ENCODE measurements around the gene FXYD6. TPM values are rescaled to one million over a fixed set of nuclear protein-coding genes. Genes with fewer than 3 reads are reported as not detected.

The FXYD6 gene
- total and polyA plus RNA-seq, 5 experiments from 2014 or later: not detected

DNA sequence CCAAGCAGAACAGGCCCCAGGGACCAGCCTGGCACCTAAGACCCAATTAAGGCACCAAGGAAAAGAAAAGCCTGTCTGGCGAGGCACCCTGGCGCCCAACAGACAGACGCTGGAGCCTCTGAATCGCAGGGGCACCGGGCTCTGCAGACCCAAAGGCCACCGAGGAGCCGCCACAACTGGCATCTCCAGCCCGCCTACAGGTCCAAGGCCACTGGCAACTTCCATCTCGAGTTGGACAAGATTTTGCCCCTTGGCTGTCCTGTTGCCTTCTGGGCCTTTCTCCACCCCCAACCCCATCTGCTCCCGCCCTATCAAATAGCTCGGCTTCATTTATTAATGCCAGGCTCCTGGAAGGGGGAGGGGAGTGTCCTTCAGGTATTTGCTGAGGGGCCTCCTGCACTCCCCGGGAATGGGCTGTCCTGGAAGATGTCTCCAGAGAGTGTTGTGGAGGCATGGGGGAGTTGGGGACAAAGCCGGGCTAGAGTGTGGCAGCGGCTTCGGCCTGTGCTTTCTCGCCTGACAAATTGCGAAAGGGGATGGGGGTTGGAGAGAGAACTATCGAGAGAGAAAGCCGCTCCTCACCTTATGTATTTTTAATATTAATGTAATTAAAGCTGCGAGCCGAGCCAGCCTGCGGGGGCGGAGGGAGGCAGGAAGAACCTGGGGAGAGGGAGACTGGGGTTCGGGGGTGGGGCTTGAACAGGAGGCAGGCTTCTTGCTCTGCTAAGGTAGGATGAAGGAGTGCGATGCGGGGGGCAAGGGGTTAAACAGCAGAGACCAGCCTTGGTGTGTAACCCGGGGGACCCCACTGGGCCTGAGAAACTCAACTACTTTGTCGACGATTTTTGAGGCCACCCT, 81.5 kb downstream of the FXYD6 start:
- Mint-ChIP-seq H3K4me3 (peak overlapping the region in 8 of 10 donors; percentile 48 to 77 (median 70)), H3K27ac (peak overlapping the region in 1 of 10 donors; percentile 28)

DNA sequence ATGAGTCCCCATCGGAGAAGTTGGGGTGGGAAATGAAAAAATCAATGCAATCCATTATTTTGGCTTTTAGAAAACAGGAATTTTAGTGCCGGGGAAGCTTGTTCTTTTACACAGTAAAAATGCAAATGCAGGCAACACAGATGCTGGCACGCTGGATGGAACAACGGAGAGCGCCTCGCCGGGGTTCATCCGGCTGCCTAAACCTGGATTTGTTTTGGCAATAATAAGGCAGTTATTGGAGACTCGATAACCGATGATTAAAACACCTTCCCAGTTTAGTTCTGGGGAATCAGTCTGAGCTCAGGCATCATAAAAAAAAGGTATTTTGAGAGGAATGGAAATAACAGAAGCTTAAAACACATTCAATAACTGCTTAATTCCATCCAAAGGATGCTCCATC, 82.3 kb downstream of the FXYD6 start:
- Mint-ChIP-seq H3K27ac (no peak overlapping the region), H3K4me1 (peaks cover 7 to 26% (median 22%) of the 10 kb centered on the region in 4 donors), H3K27me3 (peaks cover 24 to 80% (median 49%) of the 10 kb centered on the region in 5 donors), H3K4me3 (peak overlapping the region in 1 of 10 donors; percentile 33), H3K9me3 (no peaks in the 10 kb centered on the region), H3K36me3 (peaks cover 0 to 2% (median 0%) of the 10 kb centered on the region in 3 donors)
- no peak for DNase-seq
- ATAC-seq: no peak
- POLR2A ChIA-PET: no interaction called here

More for the DNA sequence above, 81.5 kb downstream of the FXYD6 start:
- ATAC-seq (no peak), DNase-seq (peak in 1 of 10 donors; percentile 40)
- H3K4me1 Mint-ChIP-seq: peaks cover 7 to 26% (median 22%) of the 10 kb centered on the region in 4 donors
- H3K27me3 Mint-ChIP-seq: peaks cover 24 to 75% (median 50%) of the 10 kb centered on the region in 5 donors
- no peaks in the 10 kb centered on the region for H3K9me3 Mint-ChIP-seq
- POLR2A ChIA-PET: no interaction called here
- H3K36me3 Mint-ChIP-seq: peaks cover 0 to 2% (median 0%) of the 10 kb centered on the region in 3 donors

DNA sequence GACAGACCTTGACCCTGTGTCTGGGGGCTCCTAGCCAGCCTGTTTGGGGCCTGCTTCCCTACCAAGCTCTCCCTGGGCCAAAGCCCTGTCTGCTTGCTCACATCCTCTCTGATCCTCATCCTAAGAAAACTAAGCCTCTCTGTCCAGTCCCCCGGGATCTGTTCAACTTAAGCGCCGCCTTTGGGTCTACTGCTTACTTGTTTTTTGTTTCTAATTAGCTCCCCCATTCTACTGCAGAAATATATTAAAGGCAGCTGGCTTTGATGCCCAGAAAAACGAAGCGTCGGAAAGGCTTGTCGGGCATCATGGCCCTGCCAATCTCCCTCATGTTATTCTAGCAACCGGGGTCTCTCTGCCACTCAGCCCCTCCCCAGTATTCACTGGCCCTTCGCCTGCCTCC, 82.9 kb downstream of the FXYD6 start:
- peaks cover 7 to 26% (median 22%) of the 10 kb centered on the region in 4 donors for H3K4me1 Mint-ChIP-seq
- peaks cover 0 to 2% (median 0%) of the 10 kb centered on the region in 3 donors for H3K36me3 Mint-ChIP-seq
- peaks cover 26 to 83% (median 49%) of the 10 kb centered on the region in 5 donors for H3K27me3 Mint-ChIP-seq
- POLR2A ChIA-PET: no interaction called here
- ATAC-seq: no peak
- no peak overlapping the region for H3K27ac Mint-ChIP-seq
- no peak for DNase-seq
- no peaks in the 10 kb centered on the region for H3K9me3 Mint-ChIP-seq
- no peak overlapping the region for H3K4me3 Mint-ChIP-seq

DNA sequence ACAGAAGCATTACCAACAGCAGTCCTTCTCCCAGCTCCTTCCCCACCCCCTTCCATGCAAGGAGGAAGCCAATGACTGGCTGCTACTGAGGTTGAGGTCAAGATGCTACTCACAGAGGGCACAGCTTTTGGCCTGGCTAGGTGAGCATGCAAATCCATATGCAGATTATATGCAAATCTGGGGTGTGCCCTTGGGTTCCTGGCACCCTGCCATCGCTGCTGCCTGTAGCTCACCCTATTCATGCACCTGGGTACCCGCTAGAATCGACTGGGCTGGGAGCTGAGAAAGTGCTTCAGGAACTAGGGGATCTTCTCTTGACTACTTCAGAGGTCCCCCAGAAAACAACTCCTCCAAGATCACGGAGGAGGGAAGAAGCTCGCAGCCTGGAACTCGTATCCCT, 83.5 kb downstream of the FXYD6 start:
- peaks cover 7 to 26% (median 22%) of the 10 kb centered on the region in 4 donors for H3K4me1 Mint-ChIP-seq
- DNase-seq (no peak), ATAC-seq (no peak)
- peaks cover 0 to 2% (median 0%) of the 10 kb centered on the region in 3 donors for H3K36me3 Mint-ChIP-seq
- H3K27me3 Mint-ChIP-seq: peaks cover 26 to 81% (median 51%) of the 10 kb centered on the region in 5 donors
- peak overlapping the region in 2 of 10 donors; percentile 27 to 67 for H3K27ac Mint-ChIP-seq
- POLR2A ChIA-PET: no interaction called here
- no peak overlapping the region for H3K4me3 Mint-ChIP-seq
- no peaks in the 10 kb centered on the region for H3K9me3 Mint-ChIP-seq

DNA sequence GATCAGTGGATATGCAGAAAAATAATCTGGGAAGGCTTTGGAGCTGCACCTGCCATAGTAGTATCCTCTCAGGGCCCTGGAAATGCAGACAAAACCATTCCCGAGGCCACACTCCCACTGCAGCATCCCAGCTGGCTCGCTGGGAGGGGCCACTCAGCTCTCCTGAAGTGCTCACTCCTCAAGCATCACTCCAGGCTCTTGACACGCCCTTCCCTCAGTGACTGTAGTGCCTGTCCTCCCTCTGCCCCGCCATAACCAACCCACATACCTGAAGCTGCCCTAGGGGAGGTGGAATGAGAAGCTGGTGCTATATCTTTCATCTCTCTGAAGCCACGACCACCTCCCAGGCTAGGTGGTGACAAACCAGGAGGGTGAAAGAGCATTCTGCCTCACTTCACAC, 84.2 kb downstream of the FXYD6 start:
- Mint-ChIP-seq H3K27me3 (peaks cover 23 to 75% (median 50%) of the 10 kb centered on the region in 5 donors), H3K27ac (peak overlapping the region in 1 of 10 donors; percentile 27), H3K9me3 (no peaks in the 10 kb centered on the region), H3K36me3 (no peaks in the 10 kb centered on the region), H3K4me1 (peaks cover 7 to 20% (median 16%) of the 10 kb centered on the region in 4 donors), H3K4me3 (no peak overlapping the region)
- DNase-seq (no peak), ATAC-seq (no peak)
- POLR2A ChIA-PET: no interaction called here

DNA sequence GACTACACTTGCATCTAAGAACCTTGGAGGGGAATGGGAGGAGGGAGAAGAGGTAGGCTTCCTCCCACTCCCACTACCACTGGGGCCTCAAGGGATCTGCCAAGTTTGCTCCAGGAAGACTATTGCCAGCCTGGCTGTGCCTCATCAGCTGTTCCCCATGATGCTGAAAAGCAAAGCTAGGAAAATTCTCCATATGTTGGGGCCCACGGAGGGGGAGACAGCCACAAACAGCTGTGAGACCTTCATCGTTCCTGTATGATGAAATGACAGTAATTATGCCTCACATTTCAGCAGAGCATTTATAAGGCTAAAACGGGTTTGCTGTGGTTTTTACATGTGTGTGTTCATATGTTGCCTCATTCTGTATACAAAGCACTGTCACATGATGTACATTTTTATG, 86.2 kb downstream of the FXYD6 start:
- Mint-ChIP-seq H3K9me3 (no peaks in the 10 kb centered on the region), H3K27me3 (peaks cover 23 to 80% (median 58%) of the 10 kb centered on the region in 5 donors), H3K4me3 (no peak overlapping the region), H3K27ac (no peak overlapping the region), H3K4me1 (peaks cover 2 to 8% (median 5%) of the 10 kb centered on the region in 4 donors), H3K36me3 (no peaks in the 10 kb centered on the region)
- DNase-seq: no peak
- ATAC-seq: no peak
- POLR2A ChIA-PET: no interaction called here

DNA sequence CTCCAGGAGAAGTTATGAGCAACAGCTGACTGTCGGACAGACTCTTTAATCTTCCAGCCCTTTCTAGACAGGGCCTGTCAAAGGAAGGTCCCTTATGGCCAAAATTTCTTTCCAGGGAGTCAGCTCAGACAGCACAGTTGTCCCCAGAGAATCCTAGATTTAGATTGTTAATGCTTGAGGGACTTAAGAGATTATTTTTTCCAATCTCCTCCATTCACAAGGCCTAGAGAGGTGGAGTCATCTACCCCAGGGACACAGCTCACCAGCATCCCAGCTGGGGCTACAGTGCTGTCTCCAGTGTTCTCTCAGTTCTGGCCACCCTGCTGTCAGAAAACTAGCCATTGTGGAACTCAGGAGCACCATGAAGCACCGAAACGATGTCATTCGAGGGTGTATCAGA, 87.2 kb downstream of the FXYD6 start:
- no peak overlapping the region for H3K27ac Mint-ChIP-seq
- H3K4me3 Mint-ChIP-seq: no peak overlapping the region
- no peaks in the 10 kb centered on the region for H3K36me3 Mint-ChIP-seq
- peaks cover 20 to 78% (median 54%) of the 10 kb centered on the region in 5 donors for H3K27me3 Mint-ChIP-seq
- POLR2A ChIA-PET: no interaction called here
- peaks cover 0 to under 1% (median 0%) of the 10 kb centered on the region in 4 donors for H3K4me1 Mint-ChIP-seq
- H3K9me3 Mint-ChIP-seq: no peaks in the 10 kb centered on the region
- ATAC-seq (no peak), DNase-seq (no peak)

Other genes starting within 250 kb of the FXYD6 start
- gene DSCAML1, start 79.4 kb downstream of the FXYD6 start, total RNA-seq: 1 to 10 TPM; 1.3 to 2.1 TPM
- under 1 TPM; 0.12 to 0.15 (median 0.13) TPM for gene DSCAML1, start 79.4 kb downstream of the FXYD6 start, polyA plus RNA-seq
- 10 to 100 TPM; 12.9 to 14.4 TPM for gene FXYD2, start 51.9 kb downstream of the FXYD6 start, total RNA-seq
- gene FXYD2, start 51.9 kb downstream of the FXYD6 start, polyA plus RNA-seq: 10 to 100 TPM; 11.9 to 61.6 (median 16.9) TPM
- 1 to 10 TPM; 4.8 to 9.2 TPM for gene TMPRSS13, start 52.7 kb upstream of the FXYD6 start, total RNA-seq
- 1 to 10 TPM in 2 of 3 donors, under 1 TPM in 1; 0.05 to 1.5 (median 1.0) TPM for gene TMPRSS13, start 52.7 kb upstream of the FXYD6 start, polyA plus RNA-seq
- gene IL10RA, start 109.7 kb upstream of the FXYD6 start, total RNA-seq: 100 to 1,000 TPM; 205 to 217 TPM
- 100 to 1,000 TPM in 2 of 3 donors, 10 to 100 TPM in 1; 99.2 to 185 (median 147) TPM for gene IL10RA, start 109.7 kb upstream of the FXYD6 start, polyA plus RNA-seq
- not detected for gene TMPRSS4, start 200.4 kb upstream of the FXYD6 start, total RNA-seq
- not detected for gene TMPRSS4, start 200.4 kb upstream of the FXYD6 start, polyA plus RNA-seq
- under 1 TPM; 0.70 to 0.91 TPM for gene SMIM35, start 210.3 kb upstream of the FXYD6 start, total RNA-seq
- gene SMIM35, start 210.3 kb upstream of the FXYD6 start, polyA plus RNA-seq: under 1 TPM; 0.15 to 0.68 (median 0.60) TPM